Body of pancreas (tissue), 4 donors: ENCODE results near the gene GIPC1. TPM values are rescaled to one million over a fixed set of nuclear protein-coding genes. Genes with fewer than 3 reads are reported as not detected.
"Not testable (repeated sequence)": the region's sequence is repeated elsewhere in the genome, so short reads cannot be mapped to it uniquely, and the experiment has no call there.

Source experiments
- ATAC-seq: fragments of 150-250 bp; one replicate; pipeline ENCODE4 v1.9.1; 2016
- DNase-seq, 4 donors: peaks; one replicate each; pipeline ENCODE4 v3.0.0-alpha.2; 2019
- H3K27ac ChIP-seq, 4 donors: fragments of 200-600 bp; sonication (generic); 1 replicate in 3 of 4; 2 replicates in 1 of 4; pipeline versions ENCODE4 v1.5.1 to v1.6.1; 2016 to 2019; ENCODE audit warnings: mild to moderate bottlenecking in 1 of 4, mixed read lengths in 1 of 4, moderate library complexity in 1 of 4
- H3K27me3 ChIP-seq, 2 donors: fragments of 200-600 bp; sonication (generic); one replicate each; pipeline ENCODE4 v1.6.0; 2016; ENCODE audit warnings: mild to moderate bottlenecking in 1 of 2
- H3K36me3 ChIP-seq, 2 donors: fragments of 200-600 bp; sonication (generic); replicated peaks in 1 of 2; 2 replicates each; pipeline ENCODE4 v1.5.1; 2016; ENCODE audit warnings: low read depth in 2 of 2; ENCODE audit not compliant: insufficient read depth in 1 of 2
- H3K4me1 ChIP-seq: fragments of 200-600 bp; sonication (generic); one replicate; pipeline ENCODE4 v1.6.0; 2016
- H3K4me3 ChIP-seq, 2 donors: fragments of 200-600 bp; sonication (generic); 1 replicate in 1 of 2; 2 replicates in 1 of 2; pipeline ENCODE4 v1.5.1; 2016 to 2019
- H3K9me3 ChIP-seq, 3 donors: fragments of 200-600 bp; sonication (generic); 1 replicate in 2 of 3; 2 replicates in 1 of 3; pipeline ENCODE4 v1.5.1; 2016
- POLR2A ChIP-seq, 3 donors: fragments of 450-650 bp; IDR thresholded peaks; one replicate each; pipeline ENCODE4 v1.6.1; 2016; ENCODE audit warnings: antibody characterized with exemption in 3 of 3, mild to moderate bottlenecking in 2 of 3
- WGBS, 2 donors: methylation state at CpG; one replicate each; pipeline ENCODE4 v1.1.5; 2017; 5-methylcytosine and 5-hydroxymethylcytosine counted together
- intact Hi-C: fragments of 100-400 bp; cut with DNase I; formaldehyde crosslinking; loops from one replicate; pipeline ENCODE4 v1.15.1; 2023
- total RNA-seq, 2 donors: library from RNA; depleted of rRNA; stranded (reverse); fragments of >200 nt; gene quantifications; one replicate each; pipeline ENCODE4 v1.1.0, GENCODE V29; 2016
- TF ChIP-seq, protein P1 (sequence below), 7 experiments: fragments of 450-650 bp in 4 of 7; fragments of 200-600 bp in 3 of 7; sonication (generic) in 3 of 7; IDR thresholded peaks; one replicate each; pipeline ENCODE4 v1.5.1; 2016 to 2019; ENCODE audit warnings: antibody characterized with exemption in 7 of 7

The GIPC1 gene
- total RNA-seq, 2 donors from 2014 or later: 34.5 to 120 TPM

DNA sequence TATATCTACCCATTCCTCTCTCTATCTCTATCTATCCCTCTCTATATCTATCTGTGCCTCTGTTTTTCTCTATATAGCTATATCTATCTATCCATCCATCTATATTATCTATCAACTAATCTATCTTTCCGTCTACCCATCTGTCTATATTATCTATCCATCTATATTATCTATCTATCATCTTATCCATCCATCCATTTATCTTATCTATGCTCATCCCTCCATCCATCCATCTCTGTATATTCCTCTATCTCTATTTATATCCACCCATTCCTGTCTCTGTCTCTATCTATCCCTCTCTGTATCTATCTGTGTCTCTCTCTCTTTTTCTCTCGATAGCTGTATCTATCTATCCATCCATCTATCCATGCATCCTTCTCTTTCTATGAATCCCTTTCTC is 35.0 kb downstream of the GIPC1 start:
- intact Hi-C loops: no loop called here
- no peak overlapping the region for H3K4me3 ChIP-seq
- H3K27me3 ChIP-seq: no peaks in the 10 kb centered on the region
- no peak for TF ChIP-seq POLR2A (IDR thresholded peaks at IDR 0.05)
- TF ChIP-seq, protein P1, sequence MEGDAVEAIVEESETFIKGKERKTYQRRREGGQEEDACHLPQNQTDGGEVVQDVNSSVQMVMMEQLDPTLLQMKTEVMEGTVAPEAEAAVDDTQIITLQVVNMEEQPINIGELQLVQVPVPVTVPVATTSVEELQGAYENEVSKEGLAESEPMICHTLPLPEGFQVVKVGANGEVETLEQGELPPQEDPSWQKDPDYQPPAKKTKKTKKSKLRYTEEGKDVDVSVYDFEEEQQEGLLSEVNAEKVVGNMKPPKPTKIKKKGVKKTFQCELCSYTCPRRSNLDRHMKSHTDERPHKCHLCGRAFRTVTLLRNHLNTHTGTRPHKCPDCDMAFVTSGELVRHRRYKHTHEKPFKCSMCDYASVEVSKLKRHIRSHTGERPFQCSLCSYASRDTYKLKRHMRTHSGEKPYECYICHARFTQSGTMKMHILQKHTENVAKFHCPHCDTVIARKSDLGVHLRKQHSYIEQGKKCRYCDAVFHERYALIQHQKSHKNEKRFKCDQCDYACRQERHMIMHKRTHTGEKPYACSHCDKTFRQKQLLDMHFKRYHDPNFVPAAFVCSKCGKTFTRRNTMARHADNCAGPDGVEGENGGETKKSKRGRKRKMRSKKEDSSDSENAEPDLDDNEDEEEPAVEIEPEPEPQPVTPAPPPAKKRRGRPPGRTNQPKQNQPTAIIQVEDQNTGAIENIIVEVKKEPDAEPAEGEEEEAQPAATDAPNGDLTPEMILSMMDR (IDR thresholded peaks at IDR 0.05): no peak
- no peaks in the 10 kb centered on the region for H3K9me3 ChIP-seq
- H3K36me3 ChIP-seq: peaks cover 0 to 24% of the 10 kb centered on the region in 2 donors
- WGBS, 2 donors: 83 to 85% methylated on average over 2 of the region's 2 CpGs
- no peaks in the 10 kb centered on the region for H3K4me1 ChIP-seq
- DNase-seq: no peak
- H3K27ac ChIP-seq: no peak overlapping the region
- ATAC-seq: no peak

DNA sequence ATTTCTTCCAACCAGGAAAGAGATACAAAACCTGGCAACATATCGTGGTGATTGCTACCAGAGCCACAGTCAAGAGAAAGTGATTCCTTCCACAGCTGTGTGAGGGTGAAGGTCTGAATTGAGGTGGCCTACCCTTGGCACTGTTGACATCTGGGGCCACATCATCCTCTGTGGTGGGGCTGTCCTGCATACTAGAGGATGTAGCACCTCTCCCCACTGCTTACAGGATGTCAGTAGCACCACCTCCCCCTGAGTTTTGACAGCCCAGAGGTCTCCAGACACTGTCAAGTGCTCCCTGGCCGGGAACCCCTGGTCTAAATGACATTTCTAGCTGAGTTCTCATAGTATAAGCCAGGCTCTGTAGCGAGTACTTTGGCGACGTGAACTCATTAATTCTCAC is 36.2 kb downstream of the GIPC1 start:
- Histone ChIP-seq H3K36me3 (peaks cover 0 to 23% of the 10 kb centered on the region in 2 donors), H3K4me1 (no peaks in the 10 kb centered on the region), H3K4me3 (no peak overlapping the region), H3K9me3 (no peaks in the 10 kb centered on the region), H3K27ac (no peak overlapping the region), H3K27me3 (no peaks in the 10 kb centered on the region)
- TF ChIP-seq, protein P1 (IDR thresholded peaks at IDR 0.05): no peak
- no peak for TF ChIP-seq POLR2A (IDR thresholded peaks at IDR 0.05)
- intact Hi-C loops: no loop called here
- DNase-seq (no peak), ATAC-seq (no peak)
- 84 to 86% methylated on average over 5 of the region's 5 CpGs for WGBS, 2 donors

DNA sequence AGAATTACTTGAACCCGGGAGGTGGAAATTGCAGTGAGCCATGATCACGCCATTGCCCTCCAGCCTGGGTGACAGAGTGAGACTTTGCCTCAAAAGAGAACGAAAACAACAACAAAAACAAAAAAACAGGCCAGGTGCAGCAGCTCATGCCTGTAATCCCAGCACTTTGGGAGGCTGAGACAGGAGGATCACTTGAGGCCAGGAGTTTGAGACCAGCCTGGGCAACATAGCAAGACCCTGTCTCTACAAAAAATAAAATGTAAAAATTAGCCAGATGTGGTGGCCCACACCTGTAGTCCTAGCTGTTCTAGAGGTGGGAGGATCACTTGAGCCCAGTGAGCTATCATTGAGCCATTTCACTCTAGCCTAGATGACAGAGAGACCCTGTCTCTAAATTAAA is 43.6 kb downstream of the GIPC1 start:
- H3K9me3 ChIP-seq, H3K27ac ChIP-seq, H3K4me1 ChIP-seq, H3K27me3 ChIP-seq, H3K4me3 ChIP-seq, intact Hi-C loops, ATAC-seq, DNase-seq: not testable (repeated sequence)
- H3K36me3 ChIP-seq: peaks cover 0 to 22% of the 10 kb centered on the region in 2 donors
- WGBS, 2 donors: 91 to 97% methylated on average over 3 of the region's 3 CpGs

DNA sequence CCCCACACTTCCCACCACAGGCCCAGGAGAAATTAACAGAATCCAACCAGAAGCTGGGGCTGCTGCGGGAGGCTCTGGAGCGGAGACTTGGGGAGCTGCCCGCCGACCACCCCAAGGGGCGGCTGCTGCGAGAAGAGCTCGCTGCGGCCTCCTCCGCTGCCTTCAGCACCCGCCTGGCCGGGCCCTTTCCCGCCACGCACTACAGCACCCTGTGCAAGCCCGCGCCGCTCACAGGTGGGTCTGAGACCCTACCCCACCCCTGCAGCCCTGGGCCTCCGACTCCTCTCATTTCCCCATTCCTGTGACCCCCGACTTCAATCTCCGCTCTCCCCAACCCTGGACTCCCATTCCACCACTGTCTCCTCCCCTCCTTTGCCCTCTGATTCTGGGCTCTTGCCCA is 45.1 kb downstream of the GIPC1 start:
- 96 to 100% methylated on average over 9 to 15 of the region's 19 CpGs for WGBS, 2 donors
- Histone ChIP-seq H3K36me3 (peaks cover 0 to 29% of the 10 kb centered on the region in 2 donors), H3K9me3 (no peaks in the 10 kb centered on the region), H3K27me3 (no peaks in the 10 kb centered on the region), H3K4me3 (no peak overlapping the region), H3K27ac (no peak overlapping the region), H3K4me1 (no peaks in the 10 kb centered on the region)
- ATAC-seq: no peak
- intact Hi-C loops: no loop called here
- no peak for DNase-seq
- TF ChIP-seq POLR2A (IDR thresholded peaks at IDR 0.05): no peak
- TF ChIP-seq, protein P1 (IDR thresholded peaks at IDR 0.05): no peak

DNA sequence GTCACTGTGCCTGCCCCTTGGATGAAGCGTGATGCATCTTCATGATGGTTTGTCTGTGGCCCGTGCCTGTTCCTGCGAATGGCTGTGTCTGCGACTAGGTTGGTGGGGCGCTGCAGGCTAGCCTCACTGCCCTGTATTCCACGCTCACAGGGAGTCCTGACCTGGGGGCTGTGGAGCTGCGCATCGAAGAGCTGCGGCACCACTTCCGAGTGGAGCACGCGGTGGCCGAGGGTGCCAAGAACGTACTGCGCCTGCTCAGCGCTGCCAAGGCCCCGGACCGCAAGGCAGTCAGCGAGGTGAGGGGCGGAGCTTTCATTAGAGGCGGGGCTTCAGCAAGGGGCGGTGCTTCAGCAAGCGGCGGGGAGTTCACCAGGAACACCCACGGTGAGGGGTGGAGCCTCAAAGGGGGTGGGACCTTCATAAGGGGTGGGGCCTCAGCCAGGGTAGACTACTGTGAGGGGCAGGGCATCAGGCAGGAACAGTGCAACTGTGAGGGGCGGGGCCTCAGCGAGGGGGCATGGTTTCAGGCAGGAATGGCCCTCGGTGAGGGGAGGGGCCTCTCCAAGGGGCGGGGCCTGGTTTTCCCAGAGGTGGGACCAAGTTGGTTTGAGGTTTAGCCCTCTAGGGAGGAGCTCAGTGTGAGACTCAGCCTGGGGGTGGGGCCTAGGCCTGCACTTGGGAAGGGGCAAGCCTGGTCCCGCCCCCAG is 45.6 kb downstream of the GIPC1 start:
- WGBS, 2 donors: 86 to 87% methylated on average over 23 to 30 of the region's 30 CpGs
- no peaks in the 10 kb centered on the region for H3K9me3 ChIP-seq
- DNase-seq: no peak
- intact Hi-C loops: no loop called here
- no peak overlapping the region for H3K4me3 ChIP-seq
- H3K4me1 ChIP-seq: no peaks in the 10 kb centered on the region
- no peaks in the 10 kb centered on the region for H3K27me3 ChIP-seq
- H3K27ac ChIP-seq: no peak overlapping the region
- ATAC-seq: no peak
- peaks cover 0 to 30% of the 10 kb centered on the region in 2 donors for H3K36me3 ChIP-seq
- TF ChIP-seq, protein P1 (IDR thresholded peaks at IDR 0.05): no peak
- TF ChIP-seq POLR2A (IDR thresholded peaks at IDR 0.05): no peak
